ENCODE measurements around the gene TOMM20L. TPM values are rescaled to one million over a fixed set of nuclear protein-coding genes. Genes with fewer than 3 reads are reported as not detected.

The TOMM20L gene
- total and polyA plus RNA-seq, 2 of the 8 experiments (the other 6 are each of a cell fraction or from before 2014, with no cell fraction given), result not detected

GRCh38 chr14:58395812-58396788, at the start of gene TOMM20L (continued):
- no peak for TF ChIP-seq BACH1 (IDR thresholded peaks at IDR 0.05; ENCODE audit: low read length)
- no peak for TF ChIP-seq RNF2 (IDR thresholded peaks at IDR 0.05; ENCODE audit: borderline replicate concordance, low read depth, low read length, missing control alignments, poor library complexity, severe bottlenecking)
- no peak for TF ChIP-seq RFX5 (IDR thresholded peaks at IDR 0.05; ENCODE audit: borderline replicate concordance, low read depth, low read length)
